ENCODE results near the gene MEIOSIN. TPM values are rescaled to one million over a fixed set of nuclear protein-coding genes. Genes with fewer than 3 reads are reported as not detected.

The MEIOSIN gene
- total and polyA plus RNA-seq, 9 of the 15 experiments (the other 6 are each of a cell fraction or from before 2014, with no cell fraction given) = 0.06 to 2.0 (median 0.76) TPM

DNA sequence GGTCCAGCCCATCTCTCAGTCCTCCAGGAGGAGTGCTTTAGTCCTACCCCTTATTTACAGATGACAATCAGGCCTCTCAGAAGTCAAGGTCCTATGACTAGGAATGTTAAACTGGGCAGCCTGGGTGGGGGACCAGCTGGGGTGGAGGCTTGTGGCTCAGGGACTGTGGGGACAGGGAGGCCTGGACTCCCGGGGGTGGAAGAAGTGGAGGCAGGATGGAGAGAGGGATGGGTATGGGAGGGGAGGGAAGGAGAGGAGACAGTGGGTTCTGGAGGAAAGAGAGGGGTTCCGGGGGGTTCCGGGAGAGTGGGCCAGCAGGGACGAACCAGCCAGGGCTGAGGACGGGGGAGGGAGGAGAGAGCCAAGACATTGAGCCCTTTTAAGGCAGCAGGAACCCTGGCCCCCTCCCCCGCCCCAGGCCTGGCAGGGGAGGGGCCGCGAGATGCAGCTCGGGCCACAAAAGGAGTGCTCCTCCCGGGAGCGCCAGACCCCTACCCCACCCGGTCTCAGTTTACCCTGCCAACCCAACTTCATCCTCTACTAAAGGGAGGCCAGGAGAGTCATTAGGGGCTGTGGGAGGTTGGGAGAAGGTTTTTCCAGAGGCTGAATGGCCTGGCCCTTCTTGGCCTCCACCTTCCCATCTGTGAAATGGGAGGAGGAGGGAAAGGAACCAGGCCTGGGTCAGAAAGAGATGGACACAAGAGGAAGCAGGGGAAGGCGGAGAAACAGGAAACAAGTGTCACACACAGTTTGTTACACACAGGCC is 47.4 kb downstream of the MEIOSIN start:
- Histone ChIP-seq H3K36me3 (ENCODE audit: control insufficient read depth, insufficient read depth, low read length) (peaks cover 23% of the 10 kb centered on the region; the same call in 2 of the 3 replicates), H4K20me1 (replicated peaks; ENCODE audit: control insufficient read depth, insufficient read depth, low read length) (peaks cover 10% of the 10 kb centered on the region; the same call in 1 of the 2 replicates), H3K79me2 (ENCODE audit: control insufficient read depth, insufficient read depth, low read length) (no peaks in the 10 kb centered on the region), H3K4me3 (no peak overlapping the region), H3K9me3 (replicated peaks; ENCODE audit: control insufficient read depth, insufficient read depth, low read depth, low read length) (no peaks in the 10 kb centered on the region), H2AFZ (ENCODE audit: low read depth, low read length) (no peak overlapping the region), H3K27ac (ENCODE audit: extremely low read depth, low read depth, low read length) (no peak overlapping the region), H3K4me2 (ENCODE audit: insufficient read depth, low read length) (peak overlapping the region; percentile 80), H3K9ac (ENCODE audit: insufficient read depth in 1 of 2, low read depth in 2 of 2, low read length in 2 of 2) (peak overlapping the region in 1 of 2 experiments; percentile 84; a peak in 2 of 4 replicates), H3K9me1 (ENCODE audit: control insufficient read depth, insufficient read depth, low read length) (peaks cover 9% of the 10 kb centered on the region), H3K4me1 (replicated peaks in 1 of 2; ENCODE audit: control insufficient read depth in 2 of 2, insufficient read depth in 2 of 2, low read length in 2 of 2) (peaks cover 16 to 67% of the 10 kb centered on the region in 2 experiments), H3K27me3 (ENCODE audit: control insufficient read depth in 2 of 2, insufficient read depth in 2 of 2, low read length in 2 of 2) (no peaks in the 10 kb centered on the region)
- ChIA-PET POLR2A (interaction anchor here (2.5 to 7.7 kb wide), 2 partner anchors 9 to 12 kb away, joined by 9 to 70 read pairs; partner anchors contain the start of genes DMWD and SIX5), CTCF (ENCODE audit: low intra/inter-chr PET ratio) (no interaction called here)
- 31% methylated on average over 9 of the region's 13 CpGs for WGBS (ENCODE audit: insufficient coverage, low coverage, missing lambda C conversion rate)
- in situ Hi-C loops (cut with MboI) = no loop called here
- intact Hi-C loops (cut with micrococcal nuclease) = no loop called here
- BruUV-seq (replicated peaks) = no TSS peak
- ATAC-seq = peak; percentile 18
- DNase-seq (ENCODE audit: extremely low read depth in 1 of 4, low spot score in 3 of 4) = peak in 2 of 4 experiments; percentile 45 to 49
- no peak for FAIRE-seq
- TF ChIP-seq ZNF253 (CRISPR knock-in tag; conservative IDR thresholded peaks at IDR 0.05) = no peak
- TF ChIP-seq TAL1 (IDR thresholded peaks at IDR 0.05) = no peak
- no peak for TF ChIP-seq RBM14 (IDR thresholded peaks at IDR 0.05; ENCODE audit: borderline replicate concordance, insufficient read depth, low read depth, low read length)
- TF ChIP-seq, protein P1, sequence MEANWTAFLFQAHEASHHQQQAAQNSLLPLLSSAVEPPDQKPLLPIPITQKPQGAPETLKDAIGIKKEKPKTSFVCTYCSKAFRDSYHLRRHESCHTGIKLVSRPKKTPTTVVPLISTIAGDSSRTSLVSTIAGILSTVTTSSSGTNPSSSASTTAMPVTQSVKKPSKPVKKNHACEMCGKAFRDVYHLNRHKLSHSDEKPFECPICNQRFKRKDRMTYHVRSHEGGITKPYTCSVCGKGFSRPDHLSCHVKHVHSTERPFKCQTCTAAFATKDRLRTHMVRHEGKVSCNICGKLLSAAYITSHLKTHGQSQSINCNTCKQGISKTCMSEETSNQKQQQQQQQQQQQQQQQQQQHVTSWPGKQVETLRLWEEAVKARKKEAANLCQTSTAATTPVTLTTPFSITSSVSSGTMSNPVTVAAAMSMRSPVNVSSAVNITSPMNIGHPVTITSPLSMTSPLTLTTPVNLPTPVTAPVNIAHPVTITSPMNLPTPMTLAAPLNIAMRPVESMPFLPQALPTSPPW (CRISPR knock-in tag; IDR thresholded peaks at IDR 0.05) = peak; percentile 25
- no peak for TF ChIP-seq FIP1L1 (IDR thresholded peaks at IDR 0.05; ENCODE audit: low read depth, low read length, poor library complexity, severe bottlenecking)
- no peak for TF ChIP-seq CREM (IDR thresholded peaks at IDR 0.05; ENCODE audit: low read depth)
- no peak for TF ChIP-seq PHF21A (IDR thresholded peaks at IDR 0.05; ENCODE audit: borderline replicate concordance, low read depth)
- TF ChIP-seq NR2F6 (CRISPR knock-in tag; IDR thresholded peaks at IDR 0.05) = no peak
- 0 out of 2 replicates have a peak, but pooled peaks have one; percentile 9 for TF ChIP-seq GABPB1 (CRISPR knock-in tag; IDR thresholded peaks at IDR 0.05)
- 0 out of 2 replicates have a peak, but pooled peaks have one; percentile 18 for TF ChIP-seq ZNF444 (CRISPR knock-in tag; IDR thresholded peaks at IDR 0.05)
- 0 out of 2 replicates have a peak, but pooled peaks have one; percentile 37 for TF ChIP-seq POLR2G (IDR thresholded peaks at IDR 0.05; ENCODE audit: low read depth, low read length)
- TF ChIP-seq, protein P2, sequence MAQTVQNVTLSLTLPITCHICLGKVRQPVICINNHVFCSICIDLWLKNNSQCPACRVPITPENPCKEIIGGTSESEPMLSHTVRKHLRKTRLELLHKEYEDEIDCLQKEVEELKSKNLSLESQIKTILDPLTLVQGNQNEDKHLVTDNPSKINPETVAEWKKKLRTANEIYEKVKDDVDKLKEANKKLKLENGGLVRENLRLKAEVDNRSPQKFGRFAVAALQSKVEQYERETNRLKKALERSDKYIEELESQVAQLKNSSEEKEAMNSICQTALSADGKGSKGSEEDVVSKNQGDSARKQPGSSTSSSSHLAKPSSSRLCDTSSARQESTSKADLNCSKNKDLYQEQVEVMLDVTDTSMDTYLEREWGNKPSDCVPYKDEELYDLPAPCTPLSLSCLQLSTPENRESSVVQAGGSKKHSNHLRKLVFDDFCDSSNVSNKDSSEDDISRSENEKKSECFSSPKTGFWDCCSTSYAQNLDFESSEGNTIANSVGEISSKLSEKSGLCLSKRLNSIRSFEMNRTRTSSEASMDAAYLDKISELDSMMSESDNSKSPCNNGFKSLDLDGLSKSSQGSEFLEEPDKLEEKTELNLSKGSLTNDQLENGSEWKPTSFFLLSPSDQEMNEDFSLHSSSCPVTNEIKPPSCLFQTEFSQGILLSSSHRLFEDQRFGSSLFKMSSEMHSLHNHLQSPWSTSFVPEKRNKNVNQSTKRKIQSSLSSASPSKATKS (CRISPR knock-in tag; IDR thresholded peaks at IDR 0.05) = no peak
- peak; percentile 64 to 84; a peak in 3 of 4 replicates for TF ChIP-seq KDM1A (IDR thresholded peaks at IDR 0.05)
- no peak for TF ChIP-seq MTA1 (IDR thresholded peaks at IDR 0.05; ENCODE audit: borderline replicate concordance)
- no peak for TF ChIP-seq ZNF77 (CRISPR knock-in tag; IDR thresholded peaks at IDR 0.05)
- TF ChIP-seq ZBTB17 (CRISPR knock-in tag; IDR thresholded peaks at IDR 0.05) = no peak
- no peak for TF ChIP-seq ZNF174 (CRISPR knock-in tag; IDR thresholded peaks at IDR 0.05)
- TF ChIP-seq MAZ (CRISPR knock-in tag; conservative IDR thresholded peaks at IDR 0.05 in 1 of 2, IDR thresholded peaks at IDR 0.05 in 1 of 2) = peak; percentile 30 to 34; a peak in 1 of 4 replicates
